ENCODE measurements around the gene DAW1. TPM values are rescaled to one million over a fixed set of nuclear protein-coding genes. Genes with fewer than 3 reads are reported as not detected.
"Not testable (repeated sequence)": the region's sequence is repeated elsewhere in the genome, so short reads cannot be mapped to it uniquely, and the experiment has no call there.

DAW1 gene
- total RNA-seq, 1 donor from 2014 or later: 4.9 TPM

- TF ChIP-seq CTCF (IDR thresholded peaks at IDR 0.05): no peak
- Histone ChIP-seq H3K27me3 (ENCODE audit: low read depth) (no peaks in the 10 kb centered on the region), H3K4me1 (no peaks in the 10 kb centered on the region), H3K27ac (no peak overlapping the region), H3K36me3 (no peaks in the 10 kb centered on the region), H3K4me3 (no peak overlapping the region), H3K9me3 (no peaks in the 10 kb centered on the region)
- DNase-seq (no peak), ATAC-seq (no peak)
- intact Hi-C loops (cut with DNase I): no loop called here
Measured at GRCh38 chr2:227914362-227914761, 42.9 kb downstream of the DAW1 start.

GRCh38 chr2:227921648-227922047 lies 50.2 kb downstream of the DAW1 start:
- H3K27me3 ChIP-seq (ENCODE audit: low read depth): no peaks in the 10 kb centered on the region
- no peaks in the 10 kb centered on the region for H3K36me3 ChIP-seq
- no peaks in the 10 kb centered on the region for H3K9me3 ChIP-seq
- H3K4me1 ChIP-seq: no peaks in the 10 kb centered on the region
- intact Hi-C loops (cut with DNase I): no loop called here
- no peak for TF ChIP-seq CTCF (IDR thresholded peaks at IDR 0.05)
- ATAC-seq: no peak
- H3K27ac ChIP-seq: no peak overlapping the region
- DNase-seq: no peak
- no peak overlapping the region for H3K4me3 ChIP-seq

- DNase-seq (no peak), ATAC-seq (no peak)
- Histone ChIP-seq H3K9me3 (no peaks in the 10 kb centered on the region), H3K36me3 (no peaks in the 10 kb centered on the region), H3K27ac (no peak overlapping the region), H3K4me1 (no peaks in the 10 kb centered on the region), H3K4me3 (no peak overlapping the region), H3K27me3 (ENCODE audit: low read depth) (no peaks in the 10 kb centered on the region)
- no peak for TF ChIP-seq CTCF (IDR thresholded peaks at IDR 0.05)
- intact Hi-C loops (cut with DNase I): no loop called here
Measured at GRCh38 chr2:227932001-227932400, 60.6 kb downstream of the DAW1 start.

GRCh38 chr2:227932403-227932802 lies 61.0 kb downstream of the DAW1 start:
- no peaks in the 10 kb centered on the region for H3K36me3 ChIP-seq
- DNase-seq (no peak), ATAC-seq (no peak)
- no peak for TF ChIP-seq CTCF (IDR thresholded peaks at IDR 0.05)
- H3K27ac ChIP-seq: no peak overlapping the region
- no peak overlapping the region for H3K4me3 ChIP-seq
- intact Hi-C loops (cut with DNase I): no loop called here
- no peaks in the 10 kb centered on the region for H3K4me1 ChIP-seq
- no peaks in the 10 kb centered on the region for H3K9me3 ChIP-seq
- H3K27me3 ChIP-seq (ENCODE audit: low read depth): no peaks in the 10 kb centered on the region

GRCh38 chr2:227933884-227934283 lies 62.5 kb downstream of the DAW1 start:
- H3K27ac ChIP-seq: no peak overlapping the region
- no peak overlapping the region for H3K4me3 ChIP-seq
- no peaks in the 10 kb centered on the region for H3K27me3 ChIP-seq (ENCODE audit: low read depth)
- no peak for ATAC-seq
- no peaks in the 10 kb centered on the region for H3K4me1 ChIP-seq
- intact Hi-C loops (cut with DNase I): no loop called here
- no peaks in the 10 kb centered on the region for H3K36me3 ChIP-seq
- H3K9me3 ChIP-seq: no peaks in the 10 kb centered on the region
- DNase-seq: no peak
- TF ChIP-seq CTCF (IDR thresholded peaks at IDR 0.05): no peak

- H3K9me3 ChIP-seq; H3K27me3 ChIP-seq (ENCODE audit: low read depth); DNase-seq; H3K27ac ChIP-seq; H3K4me3 ChIP-seq; H3K36me3 ChIP-seq; intact Hi-C loops (cut with DNase I); H3K4me1 ChIP-seq: not testable (repeated sequence)
- peak in 1 of 2 donors; percentile 55 for ATAC-seq
Measured at GRCh38 chr2:227936249-227936648, 64.8 kb downstream of the DAW1 start.

Measured in lower lobe of right lung (tissue), 2 donors.